ENCODE results near the gene C11orf52.
"Not testable (repeated sequence)": the region's sequence is repeated elsewhere in the genome, so short reads cannot be mapped to it uniquely, and the experiment has no call there.

The C11orf52 gene

GRCh38 chr11:111918390-111919256 is at the start of gene C11orf52:
Gene C11orf52, plus strand, starts transcription at chr11:111918913. Its CDS starts 60 bp downstream, at chr11:111918973.
- DNase-seq, result peak; percentile 95

DNA sequence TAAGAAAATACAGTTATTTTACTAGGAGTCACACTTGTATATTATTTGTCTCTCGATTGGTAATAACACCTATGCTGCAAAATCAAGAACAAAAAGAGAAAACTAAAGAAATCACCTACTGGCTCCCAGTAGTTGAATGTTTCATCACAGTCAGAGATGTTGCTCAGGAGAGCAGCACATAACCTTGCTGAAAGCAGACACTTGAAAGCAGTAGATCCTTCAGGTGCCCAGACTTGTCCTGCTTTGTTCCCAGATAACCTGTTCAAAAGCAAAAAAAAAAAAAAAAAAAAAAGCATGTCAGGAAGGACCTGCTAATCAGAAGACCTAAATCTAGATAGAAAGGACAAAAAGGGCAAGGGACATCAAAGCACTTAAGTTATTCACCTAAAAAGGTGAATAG is 48.6 kb upstream of the C11orf52 start:
- DNase-seq, result no peak

DNA sequence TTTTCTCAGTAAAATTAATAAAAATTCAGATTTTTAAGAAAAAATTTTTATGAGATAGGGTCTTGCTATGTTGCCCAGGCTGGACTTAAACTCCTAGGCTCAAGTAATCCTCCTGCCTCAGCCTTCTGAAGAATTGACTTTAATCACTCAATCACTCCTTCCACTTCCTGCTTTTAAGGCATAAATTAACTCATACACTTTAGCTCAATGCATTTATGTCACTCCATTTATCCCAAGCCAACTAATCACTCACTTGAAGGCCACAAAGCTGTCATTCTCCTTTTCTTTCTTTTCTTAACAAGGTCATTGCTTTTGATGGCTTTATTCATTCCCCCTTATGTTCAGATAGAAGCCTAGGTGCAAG is 48.2 kb upstream of the C11orf52 start:
- no peak for DNase-seq

- DNase-seq, result peak; percentile 41
Observed at GRCh38 chr11:111870886-111871692, 47.6 kb upstream of the C11orf52 start, which contains the start of gene ALG9. Gene ALG9, minus strand, starts transcription at chr11:111871581. Its CDS starts 99 bp downstream, at chr11:111871482.

- no peak for DNase-seq
Observed at GRCh38 chr11:111871693-111872161, 47.0 kb upstream of the C11orf52 start.

- DNase-seq, result no peak
Observed at GRCh38 chr11:111878385-111878848, 40.3 kb upstream of the C11orf52 start.

- DNase-seq, result peak; percentile 96
Observed at GRCh38 chr11:111878849-111879636, 39.7 kb upstream of the C11orf52 start, which contains the start of the genes CFAP68 and FDXACB1. Gene CFAP68, plus strand, starts transcription at chr11:111879541. Its CDS starts 20 bp downstream, at chr11:111879561. Gene FDXACB1, minus strand, starts transcription at chr11:111879165. Its CDS starts 33 bp downstream, at chr11:111879132.

- DNase-seq, result no peak
Observed at GRCh38 chr11:111879637-111879960, 39.1 kb upstream of the C11orf52 start.

- DNase-seq, result no peak
Observed at GRCh38 chr11:111882202-111882601, 36.5 kb upstream of the C11orf52 start.

GRCh38 chr11:111885053-111885452 is 33.7 kb upstream of the C11orf52 start:
- DNase-seq, result not testable (repeated sequence)

DNA sequence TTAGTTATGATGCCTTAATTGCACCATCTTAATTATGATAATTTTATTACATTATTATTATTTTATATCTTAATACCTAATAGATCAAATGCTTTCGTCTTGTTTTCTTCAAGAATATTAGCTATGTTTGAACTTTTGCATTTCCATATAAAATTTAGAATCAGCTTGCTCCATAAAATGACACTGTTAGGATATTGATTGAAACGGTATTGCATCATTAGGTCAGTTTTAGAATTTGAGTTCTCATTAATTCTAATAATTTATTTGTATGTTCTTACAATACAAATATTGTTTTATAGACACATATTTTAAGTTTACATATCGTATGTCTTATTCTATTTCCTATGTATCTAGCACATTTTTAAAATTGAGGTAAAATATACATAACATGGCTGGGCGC is 32.7 kb upstream of the C11orf52 start:
- no peak for DNase-seq

DNA sequence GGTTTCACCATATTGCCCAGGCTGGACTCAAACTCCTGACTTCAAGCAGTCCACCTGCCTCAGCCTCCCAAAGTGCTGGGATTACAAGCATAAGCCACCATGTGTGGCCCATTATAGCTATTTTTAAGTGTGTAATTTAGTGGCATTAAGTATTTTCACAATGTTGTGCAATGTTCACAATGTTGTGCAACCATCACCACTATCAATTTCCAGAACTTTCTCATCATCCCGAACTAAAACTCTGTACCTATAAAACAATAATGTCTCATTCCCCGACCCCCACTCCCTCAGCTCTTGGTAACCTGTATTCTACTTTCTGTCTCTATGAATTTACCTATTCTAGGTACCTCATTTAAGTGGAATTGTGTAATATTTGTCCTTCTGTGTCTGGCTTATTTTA is 31.9 kb upstream of the C11orf52 start:
- DNase-seq, result no peak

- DNase-seq, result no peak
Observed at GRCh38 chr11:111905411-111905810, 13.3 kb upstream of the C11orf52 start.

GRCh38 chr11:111906680-111907079 is 12.0 kb upstream of the C11orf52 start:
- no peak for DNase-seq

DNA sequence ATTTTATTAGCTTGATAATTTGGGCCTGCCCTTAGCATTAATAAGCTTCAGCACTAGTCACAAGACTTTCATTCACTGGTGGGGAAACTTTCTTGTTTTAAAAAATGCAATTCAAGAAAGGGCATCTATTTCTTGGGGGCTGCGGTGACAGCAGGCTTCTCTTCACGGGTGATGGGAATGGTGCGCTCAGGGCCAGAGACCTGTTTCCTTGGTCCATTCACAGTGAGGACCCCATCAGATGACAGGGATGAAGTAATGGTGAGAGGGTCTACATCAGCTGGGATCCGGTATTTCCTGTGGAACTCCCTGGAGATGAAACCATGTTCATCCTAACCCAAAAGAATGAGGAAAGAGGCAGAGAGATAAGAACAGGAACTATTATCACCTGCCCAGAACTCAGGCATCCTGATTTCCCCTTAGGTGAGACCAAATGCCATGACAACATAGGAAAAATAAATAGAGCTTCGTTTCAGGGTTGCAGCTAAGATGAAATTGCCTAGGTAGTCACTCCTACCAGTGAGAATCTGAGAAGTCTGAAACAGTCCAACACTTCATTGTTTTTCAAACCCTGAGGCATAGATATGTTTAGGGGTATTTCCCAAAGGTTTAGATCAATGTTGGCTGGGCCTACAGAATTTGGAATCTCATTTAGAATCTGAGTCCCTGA is 9.9 kb upstream of the C11orf52 start:
- no peak for DNase-seq

DNA sequence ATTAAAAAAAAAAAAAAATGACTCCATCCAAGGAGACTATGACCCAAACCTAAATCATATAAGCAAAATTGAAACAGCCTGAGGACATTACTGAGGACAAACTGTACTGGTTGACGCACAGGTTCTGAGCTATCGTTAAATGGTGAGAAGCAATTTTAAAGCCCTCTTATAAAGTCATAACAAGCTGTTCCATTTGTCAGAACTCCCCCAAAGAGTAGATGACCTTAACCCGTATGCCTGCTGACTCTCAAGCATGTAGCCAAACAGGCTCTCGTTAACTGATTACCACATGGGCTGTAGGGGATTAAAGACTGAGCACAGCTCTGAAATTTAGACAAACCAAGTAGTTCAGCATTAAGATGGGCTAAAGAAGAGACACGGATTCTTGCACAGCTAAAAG is 9.3 kb upstream of the C11orf52 start:
- no peak for DNase-seq

DNA sequence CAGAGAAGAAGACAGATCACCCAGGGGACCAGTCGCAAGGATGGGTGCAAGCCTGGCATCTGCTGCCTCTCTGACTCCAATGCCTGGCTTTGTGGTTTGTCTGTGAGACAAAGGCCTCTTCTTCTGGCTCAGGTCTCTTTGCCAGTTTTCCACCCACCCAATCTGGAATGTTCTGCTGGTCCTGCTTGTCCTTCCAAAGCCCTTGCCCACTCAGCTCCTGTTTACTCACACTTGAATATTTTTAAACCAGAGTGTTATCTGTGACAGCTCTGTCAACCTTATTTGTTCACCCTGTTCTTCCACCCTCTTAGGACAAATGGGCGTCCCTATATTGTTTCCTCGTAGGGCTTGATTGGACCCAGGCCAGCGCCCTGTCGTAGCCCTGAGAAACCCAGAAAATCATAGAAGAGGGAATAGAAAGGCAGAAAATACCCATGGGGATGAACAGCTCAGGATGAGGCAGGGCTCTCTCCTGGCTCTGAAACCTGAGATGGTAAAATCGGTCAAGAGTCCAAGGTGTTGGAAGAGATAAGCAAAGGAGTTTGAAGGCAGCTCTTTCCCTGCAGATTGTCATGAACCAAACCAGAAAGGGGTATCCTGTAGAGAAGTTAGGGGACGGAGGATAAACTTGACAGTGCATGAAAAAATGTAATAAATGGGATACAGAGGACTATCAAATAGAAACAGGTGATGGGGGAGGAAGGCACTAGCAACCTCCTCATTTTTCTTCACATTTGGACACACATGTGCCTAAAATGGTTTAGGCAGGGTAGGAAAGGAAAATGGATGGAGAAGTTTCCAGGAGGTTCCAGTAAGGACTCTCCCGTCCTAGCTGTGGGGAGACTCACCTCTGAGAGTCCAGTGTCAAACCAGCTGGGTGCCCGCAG is 7.8 kb upstream of the C11orf52 start:
- no peak for DNase-seq

DNA sequence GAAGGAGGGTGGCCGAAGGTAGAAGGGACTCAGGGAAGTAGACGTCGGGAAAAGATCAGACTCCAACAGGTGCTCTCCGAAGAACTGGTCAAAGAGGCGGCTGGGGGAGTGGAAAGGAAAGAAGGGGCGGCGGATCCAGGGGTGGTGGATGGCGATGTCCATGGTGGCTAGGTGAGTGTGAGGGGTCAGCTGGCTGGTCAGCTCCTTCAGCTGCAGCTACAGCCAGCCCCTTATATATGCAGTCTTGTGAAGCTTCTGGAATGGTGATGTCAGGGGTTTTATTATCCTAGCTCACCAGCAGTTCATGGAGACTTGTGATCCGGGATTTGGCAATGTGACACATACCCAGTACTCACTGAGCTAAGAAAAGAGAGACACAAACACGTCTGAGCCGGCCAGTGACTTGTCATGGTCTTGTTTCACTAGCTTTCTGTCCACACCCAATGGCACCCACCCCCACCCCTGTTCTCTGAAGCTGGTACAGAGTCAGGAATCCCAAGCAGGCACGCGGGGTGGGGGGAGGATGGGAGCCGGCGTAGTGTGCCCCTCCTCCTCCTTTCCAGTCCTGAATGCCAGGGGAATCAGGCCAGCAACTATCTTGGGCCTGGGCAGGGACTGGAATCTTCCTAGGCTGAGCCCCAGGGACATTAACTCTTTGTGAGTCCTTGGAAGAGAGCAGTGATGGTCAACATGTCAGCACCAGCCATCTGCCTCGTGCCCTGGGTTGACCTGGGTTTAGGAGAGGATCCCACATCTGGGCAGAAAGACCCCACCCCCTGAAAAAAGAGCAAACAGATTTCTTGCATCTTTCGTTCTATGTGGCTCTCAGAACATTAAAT is 6.9 kb upstream of the C11orf52 start, which contains the start of gene CRYAB:
CRYAB (minus strand) TSS at position 208 of the 839 bp plus-strand sequence; CDS start at position 162, 46 bp downstream.
- no peak for DNase-seq

GRCh38 chr11:111912535-111912934 is 6.2 kb upstream of the C11orf52 start, which contains the start of gene HSPB2:
Gene HSPB2, plus strand, starts transcription at chr11:111912734. Its CDS starts 96 bp downstream, at chr11:111912830.
- no peak for DNase-seq
